ENCODE measurements around the gene TAS2R41. TPM values are rescaled to one million over a fixed set of nuclear protein-coding genes. Genes with fewer than 3 reads are reported as not detected.

TAS2R41 gene
- total RNA-seq, 2 donors from 2014 or later, result 0.59 TPM; not detected in 1

DNA sequence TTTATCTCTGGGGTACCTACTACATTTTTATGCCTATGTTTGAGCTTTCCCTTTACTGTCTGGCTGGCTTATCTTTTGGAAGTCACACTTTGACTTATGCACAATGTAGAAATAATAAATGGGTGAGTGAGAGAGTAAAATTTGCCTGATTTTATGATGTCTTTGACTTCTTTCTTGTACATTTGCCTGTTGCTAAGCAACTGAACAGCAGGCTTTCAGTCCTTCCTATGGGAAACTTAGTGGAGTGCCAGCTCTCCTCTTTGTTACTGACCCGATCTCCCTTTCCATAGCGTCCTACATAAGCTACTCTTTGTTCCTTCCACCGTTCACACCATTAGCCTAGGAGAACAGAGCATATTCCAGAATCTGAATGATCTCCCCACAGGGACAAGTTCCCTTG, 30.2 kb upstream of the TAS2R41 start:
- DNase-seq, result no peak
- H3K4me3 ChIP-seq (ENCODE audit: low read length), result no peak overlapping the region
- no peak for TF ChIP-seq CTCF (conservative IDR thresholded peaks at IDR 0.05)
- H3K4me1 Mint-ChIP-seq, result no peaks in the 10 kb centered on the region
- H3K27me3 ChIP-seq (ENCODE audit: control insufficient read depth, insufficient read depth, low read length, poor library complexity, severe bottlenecking), result no peaks in the 10 kb centered on the region
- no peaks in the 10 kb centered on the region for H3K27me3 Mint-ChIP-seq (ENCODE audit: insufficient read depth)
- no peak overlapping the region for H3K27ac Mint-ChIP-seq
- no peaks in the 10 kb centered on the region for H3K9me3 ChIP-seq (ENCODE audit: control insufficient read depth, low read length)
- H3K27ac ChIP-seq (ENCODE audit: low read depth, low read length), result peak overlapping the region; percentile 97
- H3K9me3 Mint-ChIP-seq, result no peaks in the 10 kb centered on the region
- no peaks in the 10 kb centered on the region for H3K36me3 Mint-ChIP-seq (ENCODE audit: low read depth)
- H3K36me3 ChIP-seq (ENCODE audit: control insufficient read depth, insufficient read depth, low read length), result no peaks in the 10 kb centered on the region
- H3K4me1 ChIP-seq (ENCODE audit: control insufficient read depth, insufficient read depth, low read length), result no peaks in the 10 kb centered on the region
- WGBS, 2 experiments (ENCODE audit: insufficient coverage in 1 of 2, insufficient read length in 1 of 2), result 74% methylated on average over 3 of the region's 3 CpGs; no CpG with 5 or more reads in 1 of the 2 experiments
- no peak overlapping the region for H3K4me3 Mint-ChIP-seq
- H3K9ac ChIP-seq (ENCODE audit: extremely low read depth, low read length, poor library complexity, severe bottlenecking), result no peak overlapping the region

GRCh38 chr7:143448429-143448828, 29.2 kb upstream of the TAS2R41 start:
- Mint-ChIP-seq H3K4me3 (no peak overlapping the region), H3K4me1 (no peaks in the 10 kb centered on the region), H3K27ac (no peak overlapping the region), H3K27me3 (ENCODE audit: insufficient read depth) (no peaks in the 10 kb centered on the region), H3K36me3 (ENCODE audit: low read depth) (no peaks in the 10 kb centered on the region), H3K9me3 (no peaks in the 10 kb centered on the region)
- no peak for TF ChIP-seq CTCF (conservative IDR thresholded peaks at IDR 0.05)
- H3K4me3 ChIP-seq (ENCODE audit: low read length), result no peak overlapping the region
- 80 to 85% methylated on average over 2 to 5 of the region's 5 CpGs for WGBS, 2 experiments (ENCODE audit: insufficient coverage in 1 of 2, insufficient read length in 1 of 2)
- DNase-seq, result no peak
- no peaks in the 10 kb centered on the region for H3K36me3 ChIP-seq (ENCODE audit: control insufficient read depth, insufficient read depth, low read length)
- no peaks in the 10 kb centered on the region for H3K4me1 ChIP-seq (ENCODE audit: control insufficient read depth, insufficient read depth, low read length)
- H3K27me3 ChIP-seq (ENCODE audit: control insufficient read depth, insufficient read depth, low read length, poor library complexity, severe bottlenecking), result no peaks in the 10 kb centered on the region
- H3K9ac ChIP-seq (ENCODE audit: extremely low read depth, low read length, poor library complexity, severe bottlenecking), result no peak overlapping the region
- no peak overlapping the region for H3K27ac ChIP-seq (ENCODE audit: low read depth, low read length)
- H3K9me3 ChIP-seq (ENCODE audit: control insufficient read depth, low read length), result no peaks in the 10 kb centered on the region

DNA sequence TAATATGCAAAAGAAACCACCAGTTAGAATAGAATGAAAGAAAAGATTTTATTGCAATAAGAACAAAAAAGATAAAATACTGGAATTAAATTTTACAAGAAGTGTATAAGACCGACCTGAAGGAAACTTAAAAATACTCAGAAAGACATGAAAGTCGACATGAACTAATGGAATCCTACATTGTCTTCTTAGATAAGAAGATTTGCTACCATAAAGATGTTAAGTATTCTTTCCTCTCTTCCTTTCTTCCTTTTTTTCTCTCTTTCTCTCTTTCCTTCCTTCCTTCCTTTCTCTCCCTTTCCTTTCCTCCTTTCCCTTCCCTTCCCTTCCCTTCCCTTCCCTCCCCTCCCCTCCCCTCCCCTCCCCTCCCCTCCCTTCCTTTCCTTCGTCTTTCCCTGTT, 27.9 kb upstream of the TAS2R41 start:
- no peak for TF ChIP-seq CTCF (conservative IDR thresholded peaks at IDR 0.05)
- Mint-ChIP-seq H3K4me3 (no peak overlapping the region), H3K36me3 (ENCODE audit: low read depth) (no peaks in the 10 kb centered on the region), H3K9me3 (no peaks in the 10 kb centered on the region), H3K27ac (no peak overlapping the region), H3K4me1 (no peaks in the 10 kb centered on the region), H3K27me3 (ENCODE audit: insufficient read depth) (no peaks in the 10 kb centered on the region)
- DNase-seq, result no peak
- Histone ChIP-seq H3K4me3 (ENCODE audit: low read length) (no peak overlapping the region), H3K27me3 (ENCODE audit: control insufficient read depth, insufficient read depth, low read length, poor library complexity, severe bottlenecking) (no peaks in the 10 kb centered on the region), H3K4me1 (ENCODE audit: control insufficient read depth, insufficient read depth, low read length) (no peaks in the 10 kb centered on the region), H3K9me3 (ENCODE audit: control insufficient read depth, low read length) (no peaks in the 10 kb centered on the region), H3K9ac (ENCODE audit: extremely low read depth, low read length, poor library complexity, severe bottlenecking) (no peak overlapping the region), H3K27ac (ENCODE audit: low read depth, low read length) (no peak overlapping the region), H3K36me3 (ENCODE audit: control insufficient read depth, insufficient read depth, low read length) (no peaks in the 10 kb centered on the region)
- 83 to 89% methylated on average over 1 to 3 of the region's 3 CpGs for WGBS, 2 experiments (ENCODE audit: insufficient coverage in 1 of 2, insufficient read length in 1 of 2)

Data from endodermal cell (in vitro differentiated cells).